Adrenal gland (tissue), 12 donors: ENCODE results near the gene BTBD9. TPM values are rescaled to one million over a fixed set of nuclear protein-coding genes. Genes with fewer than 3 reads are reported as not detected.

Experiments used
- DNase-seq, 7 donors: peaks; one replicate each; pipeline ENCODE4 v3.0.0-alpha.2; 2019 to 2020
- H3K27ac ChIP-seq, 5 donors: fragments of 200-600 bp; sonication (generic) in 4 of 5; 1 replicate in 3 of 5; 2 replicates in 2 of 5; pipeline versions ENCODE4 v1.5.1 to v1.8.0; 2016 to 2020; ENCODE audit warnings: mild to moderate bottlenecking in 1 of 5
- H3K27me3 ChIP-seq: fragments of 200-600 bp; 2 replicates; pipeline ENCODE4 v1.8.0; 2021
- H3K36me3 ChIP-seq, 2 donors: fragments of 200-600 bp; replicated peaks in 1 of 2; 1 replicate in 1 of 2; 2 replicates in 1 of 2; pipeline versions ENCODE4 v1.5.1 to v1.8.0; 2018 to 2022
- H3K4me1 ChIP-seq, 2 donors: fragments of 200-600 bp; replicated peaks in 1 of 2; 1 replicate in 1 of 2; 2 replicates in 1 of 2; pipeline versions ENCODE4 v1.5.1 to v1.8.0; 2018 to 2021
- H3K4me3 ChIP-seq, 4 donors: fragments of 200-600 bp; sonication (generic) in 3 of 4; one replicate each; pipeline ENCODE4 v1.5.1; 2016 to 2018
- H3K9me3 ChIP-seq, 3 donors: fragments of 200-600 bp; sonication (generic) in 1 of 3; replicated peaks in 1 of 3; 1 replicate in 2 of 3; 2 replicates in 1 of 3; pipeline versions ENCODE4 v1.5.1 to v1.8.0; 2016 to 2021
- CTCF ChIP-seq, 6 experiments: fragments of 450-650 bp in 4 of 6; fragments of 200-600 bp in 2 of 6; sonication (generic) in 1 of 6; IDR thresholded peaks; 1 replicate in 5 of 6; 2 replicates in 1 of 6; pipeline versions ENCODE4 v1.5.1 to v1.8.0; 2016 to 2021; ENCODE audit warnings: antibody characterized with exemption in 6 of 6, mild to moderate bottlenecking in 2 of 6, moderate library complexity in 1 of 6
- POLR2A ChIP-seq, 2 donors: fragments of 450-650 bp; IDR thresholded peaks; one replicate each; pipeline ENCODE4 v1.6.1; 2017; ENCODE audit warnings: antibody characterized with exemption in 2 of 2, mild to moderate bottlenecking in 2 of 2, moderate library complexity in 1 of 2
- WGBS, 4 donors: extraction: QIAGEN DNeasy Blood & Tissue Kit in 2 of 4; methylation state at CpG; one replicate each; pipeline versions ENCODE4 v1.1.5 to v1.1.7; 2013 to 2017; 5-methylcytosine and 5-hydroxymethylcytosine counted together
- intact Hi-C, 2 donors: fragments of 100-400 bp; cut with DNase I; formaldehyde crosslinking; loops; one replicate each; pipeline versions ENCODE4 v1.14.1 to v1.15.0; 2022 to 2023
- polyA plus RNA-seq, 3 donors: library from polyadenylated mRNA; stranded (reverse); fragments of 200-250 nt in 2 of 3; fragments of 350-450 nt in 1 of 3; fragmentation: Illumina TruSeq in 1 of 3; extraction: RNeasy Lipid Tissue Mini Kit (QIAGEN cat#74804) in 1 of 3; gene quantifications; one replicate each; pipeline ENCODE4 v1.2.3, GENCODE V29; 2013 to 2014
- total RNA-seq, 9 donors: library from RNA; depleted of rRNA in 4 of 9; stranded (reverse); fragments of >200 nt in 4 of 9; fragments of 120-200 nt in 1 of 9; fragmentation: NEBNext Ultra II Directional in 1 of 9; extraction: Animal tissue kit (Norgen Biotek cat#: 25700) in 1 of 9; gene quantifications; one replicate each; pipeline versions ENCODE4 v1.1.0 to v1.2.4, GENCODE V29; 2013 to 2023
- donor health status: healthy with polysubstance abuse.
- donor health status: Bipolar disorder and iron deficiency.
- donor health status: DM: yes; HTN: yes; CAD: no.
- donor health status: DM: no; HTN: no; CAD: no.
- donor health status: DM: no; HTN: no; CAD: no.
- donor health status: DM: yes; HTN: yes; CAD: no.

Gene BTBD9
- total and polyA plus RNA-seq, 12 donors = 2.4 to 29.6 (median 18.1) TPM

- no peak for DNase-seq
- H3K4me1 ChIP-seq = peaks cover 5 to 19% of the 10 kb centered on the region in 2 donors
- no peaks in the 10 kb centered on the region for H3K9me3 ChIP-seq
- intact Hi-C loops = no loop called here
- no peaks in the 10 kb centered on the region for H3K36me3 ChIP-seq
- H3K27ac ChIP-seq = no peak overlapping the region
- no peaks in the 10 kb centered on the region for H3K27me3 ChIP-seq
- WGBS, 4 donors = 84 to 90% (median 88%) methylated on average over 8 of the region's 8 CpGs
- TF ChIP-seq POLR2A (IDR thresholded peaks at IDR 0.05) = no peak
- no peak for TF ChIP-seq CTCF (IDR thresholded peaks at IDR 0.05)
- no peak overlapping the region for H3K4me3 ChIP-seq
Measured at GRCh38 chr6:38264605-38265004, 375.1 kb downstream of the BTBD9 start.

GRCh38 chr6:38262609-38263008, 377.1 kb downstream of the BTBD9 start:
- Histone ChIP-seq H3K27me3 (no peaks in the 10 kb centered on the region), H3K36me3 (no peaks in the 10 kb centered on the region), H3K9me3 (no peaks in the 10 kb centered on the region), H3K4me1 (peaks cover 5 to 19% of the 10 kb centered on the region in 2 donors), H3K4me3 (no peak overlapping the region), H3K27ac (no peak overlapping the region)
- WGBS, 4 donors = 92 to 96% (median 94%) methylated on average over 2 of the region's 2 CpGs
- TF ChIP-seq CTCF (IDR thresholded peaks at IDR 0.05) (no peak), POLR2A (IDR thresholded peaks at IDR 0.05) (no peak)
- intact Hi-C loops = no loop called here
- no peak for DNase-seq

GRCh38 chr6:38262026-38262425, 377.7 kb downstream of the BTBD9 start:
- no peak for DNase-seq
- H3K4me1 ChIP-seq = peaks cover 5 to 19% of the 10 kb centered on the region in 2 donors
- intact Hi-C loops = no loop called here
- H3K4me3 ChIP-seq = no peak overlapping the region
- TF ChIP-seq POLR2A (IDR thresholded peaks at IDR 0.05) (no peak), CTCF (IDR thresholded peaks at IDR 0.05) (no peak)
- no peaks in the 10 kb centered on the region for H3K9me3 ChIP-seq
- H3K27me3 ChIP-seq = no peaks in the 10 kb centered on the region
- H3K36me3 ChIP-seq = no peaks in the 10 kb centered on the region
- WGBS, 4 donors = 54 to 71% (median 60%) methylated on average over 1 of the region's 1 CpG
- H3K27ac ChIP-seq = no peak overlapping the region

- Histone ChIP-seq H3K4me3 (no peak overlapping the region), H3K4me1 (peaks cover 5 to 19% of the 10 kb centered on the region in 2 donors), H3K27me3 (no peaks in the 10 kb centered on the region), H3K9me3 (no peaks in the 10 kb centered on the region), H3K36me3 (no peaks in the 10 kb centered on the region), H3K27ac (no peak overlapping the region)
- no peak for DNase-seq
- intact Hi-C loops = no loop called here
- 47 to 67% (median 62%) methylated on average over 3 of the region's 3 CpGs for WGBS, 4 donors
- TF ChIP-seq POLR2A (IDR thresholded peaks at IDR 0.05) (no peak), CTCF (IDR thresholded peaks at IDR 0.05) (no peak)
Measured at GRCh38 chr6:38261626-38262025, 378.1 kb downstream of the BTBD9 start.
